NCI-H128 (cell line): ENCODE measurements around the gene CADM4.
A peak's percentile ranks its signal among the peaks of the same experiment; 100 is the strongest.
"Not testable (repeated sequence)": the region's sequence is repeated elsewhere in the genome, so short reads cannot be mapped to it uniquely, and the experiment has no call there.

Experiments
- DNase-seq: peaks from one replicate; lab custom pipeline; 2025; ENCODE audit not compliant: unreplicated experiment; lab: John Stamatoyannopoulos, UW

Gene CADM4, protein sequence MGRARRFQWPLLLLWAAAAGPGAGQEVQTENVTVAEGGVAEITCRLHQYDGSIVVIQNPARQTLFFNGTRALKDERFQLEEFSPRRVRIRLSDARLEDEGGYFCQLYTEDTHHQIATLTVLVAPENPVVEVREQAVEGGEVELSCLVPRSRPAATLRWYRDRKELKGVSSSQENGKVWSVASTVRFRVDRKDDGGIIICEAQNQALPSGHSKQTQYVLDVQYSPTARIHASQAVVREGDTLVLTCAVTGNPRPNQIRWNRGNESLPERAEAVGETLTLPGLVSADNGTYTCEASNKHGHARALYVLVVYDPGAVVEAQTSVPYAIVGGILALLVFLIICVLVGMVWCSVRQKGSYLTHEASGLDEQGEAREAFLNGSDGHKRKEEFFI

DNA sequence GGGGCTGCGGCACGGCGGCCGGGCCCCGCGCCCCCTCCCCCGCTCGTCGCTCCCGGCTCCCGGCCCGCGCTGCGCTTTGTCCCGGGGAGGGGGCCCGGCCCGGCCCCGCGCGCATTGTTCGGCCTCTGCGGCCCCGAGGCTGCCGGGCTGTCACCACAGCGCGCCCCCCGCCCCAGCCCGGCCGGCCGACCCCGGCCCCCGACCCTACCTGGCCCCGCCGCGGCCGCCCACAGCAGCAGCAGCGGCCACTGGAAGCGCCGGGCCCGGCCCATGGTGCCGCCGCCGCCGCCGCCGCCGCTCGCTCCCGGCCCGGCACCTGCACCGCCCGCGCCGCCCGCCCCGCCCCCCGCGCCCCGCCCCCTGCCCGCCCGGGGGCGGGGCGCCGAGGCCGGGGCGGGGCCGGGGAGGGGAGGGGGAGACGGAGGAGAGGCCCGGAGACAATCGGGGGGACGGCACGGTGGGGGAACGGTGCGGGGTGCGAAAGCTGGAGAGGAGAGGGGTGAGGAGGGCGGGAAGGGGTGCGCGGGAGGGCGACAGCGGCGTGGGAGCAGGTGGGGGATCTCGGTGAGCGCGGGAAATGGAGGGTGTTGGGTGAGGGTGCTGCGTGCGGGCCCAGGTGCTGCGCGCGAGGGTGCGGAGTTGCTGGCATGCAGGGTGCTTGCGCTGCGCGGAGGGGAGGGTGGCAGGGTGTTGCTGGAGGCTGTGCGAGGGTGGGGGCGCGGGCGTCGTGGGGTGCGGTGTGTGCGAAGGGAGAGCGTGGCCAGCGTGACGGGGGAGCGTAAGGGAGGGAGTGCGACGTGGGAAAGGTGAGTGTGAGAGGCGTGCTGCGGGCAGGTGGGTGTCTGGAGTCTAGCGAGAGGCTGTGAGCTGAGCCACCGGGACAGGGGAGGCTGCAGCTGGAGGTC lies at the start of gene CADM4:
Gene CADM4 (minus strand): TSS at position 332 of the 905 bp plus-strand sequence. CDS start 60 bp downstream, at position 272.
- peak; percentile 4 for DNase-seq

DNA sequence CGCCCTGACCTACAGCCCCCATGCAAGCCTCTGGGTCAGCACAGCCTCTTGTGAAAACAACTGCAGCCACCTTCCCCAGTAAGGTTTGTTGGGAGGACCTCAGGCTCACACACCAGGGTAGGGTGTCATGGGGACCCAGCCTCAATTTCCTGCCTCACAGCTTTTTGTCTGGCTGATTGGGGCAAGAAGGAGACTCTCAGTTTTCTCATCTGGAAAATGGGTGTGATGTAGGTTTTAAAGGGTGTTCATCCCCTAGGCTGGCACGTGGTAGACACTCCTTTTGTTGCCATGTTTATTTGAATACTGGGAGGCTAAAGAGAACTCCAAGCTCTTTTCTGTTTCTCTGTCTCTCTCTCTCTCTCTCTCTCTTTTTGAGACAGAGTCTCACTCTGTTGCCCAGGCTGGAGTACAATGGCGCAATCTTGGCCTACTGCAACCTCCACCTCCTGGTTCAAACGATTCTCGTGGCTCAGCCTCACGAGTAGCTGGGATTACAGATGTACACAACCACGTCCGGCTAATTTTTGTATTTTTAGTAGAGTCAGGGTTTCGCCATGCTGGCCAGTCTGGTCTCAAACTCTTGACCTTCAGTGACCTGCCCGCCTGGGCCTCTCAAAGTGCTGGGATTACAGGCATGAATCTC lies 48.5 kb upstream of the CADM4 start:
- no peak for DNase-seq

DNA sequence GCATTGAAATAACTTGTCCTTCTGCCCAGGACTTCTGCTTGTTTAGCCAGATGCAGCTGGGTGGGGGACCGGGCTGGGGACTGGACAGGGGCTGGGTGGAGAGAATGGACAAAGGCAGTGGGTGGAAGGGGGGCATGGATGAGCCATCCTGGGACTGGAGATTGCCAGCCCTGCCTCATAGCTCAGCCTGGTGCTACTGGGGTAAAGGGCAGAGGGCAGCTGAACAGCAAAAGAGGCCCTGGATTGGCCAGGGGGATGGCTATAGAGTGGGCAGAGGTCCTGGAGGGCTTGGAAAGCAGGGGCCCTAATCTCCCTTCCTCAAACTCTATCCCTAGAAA lies 48.0 kb upstream of the CADM4 start:
- DNase-seq: no peak

DNA sequence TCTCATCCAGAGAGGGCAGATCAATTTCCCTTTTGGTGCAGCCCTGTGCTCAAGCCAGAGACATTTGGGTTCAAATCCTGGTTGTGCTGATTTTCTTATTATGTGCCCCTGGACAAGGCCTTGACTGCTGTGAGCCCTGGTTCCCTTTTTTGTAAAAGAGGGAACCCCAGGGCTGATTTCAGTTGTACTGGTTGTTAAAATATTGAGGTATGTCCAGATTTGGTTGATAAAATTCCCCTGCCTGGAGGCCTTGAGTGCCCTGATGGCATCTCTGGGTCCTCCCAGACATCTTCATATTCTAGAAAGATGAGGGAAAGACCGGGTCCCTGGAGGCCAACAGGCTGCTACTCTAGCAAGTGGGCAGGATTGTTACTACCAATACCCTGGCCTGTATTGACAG lies 44.7 kb upstream of the CADM4 start:
- no peak for DNase-seq

DNA sequence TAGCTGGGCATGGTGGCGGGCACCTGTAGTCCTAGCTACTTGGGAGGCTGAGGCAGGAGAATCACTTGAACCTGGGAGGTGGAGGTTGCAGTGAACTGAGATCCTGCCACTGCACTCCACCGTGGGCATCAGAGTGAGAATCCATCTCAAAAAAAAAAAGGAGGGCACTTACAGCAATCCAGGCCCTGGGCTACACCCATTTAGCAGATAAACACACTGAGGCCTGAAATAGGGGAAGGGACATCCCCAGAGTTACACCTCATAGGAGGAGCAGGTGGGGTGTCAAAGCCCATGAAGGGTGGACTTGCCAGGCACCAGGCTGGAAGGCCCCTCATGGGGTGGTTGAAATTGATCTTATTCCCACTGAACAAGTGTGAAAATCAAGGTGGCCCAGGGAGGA lies 44.3 kb upstream of the CADM4 start:
- DNase-seq: no peak

DNA sequence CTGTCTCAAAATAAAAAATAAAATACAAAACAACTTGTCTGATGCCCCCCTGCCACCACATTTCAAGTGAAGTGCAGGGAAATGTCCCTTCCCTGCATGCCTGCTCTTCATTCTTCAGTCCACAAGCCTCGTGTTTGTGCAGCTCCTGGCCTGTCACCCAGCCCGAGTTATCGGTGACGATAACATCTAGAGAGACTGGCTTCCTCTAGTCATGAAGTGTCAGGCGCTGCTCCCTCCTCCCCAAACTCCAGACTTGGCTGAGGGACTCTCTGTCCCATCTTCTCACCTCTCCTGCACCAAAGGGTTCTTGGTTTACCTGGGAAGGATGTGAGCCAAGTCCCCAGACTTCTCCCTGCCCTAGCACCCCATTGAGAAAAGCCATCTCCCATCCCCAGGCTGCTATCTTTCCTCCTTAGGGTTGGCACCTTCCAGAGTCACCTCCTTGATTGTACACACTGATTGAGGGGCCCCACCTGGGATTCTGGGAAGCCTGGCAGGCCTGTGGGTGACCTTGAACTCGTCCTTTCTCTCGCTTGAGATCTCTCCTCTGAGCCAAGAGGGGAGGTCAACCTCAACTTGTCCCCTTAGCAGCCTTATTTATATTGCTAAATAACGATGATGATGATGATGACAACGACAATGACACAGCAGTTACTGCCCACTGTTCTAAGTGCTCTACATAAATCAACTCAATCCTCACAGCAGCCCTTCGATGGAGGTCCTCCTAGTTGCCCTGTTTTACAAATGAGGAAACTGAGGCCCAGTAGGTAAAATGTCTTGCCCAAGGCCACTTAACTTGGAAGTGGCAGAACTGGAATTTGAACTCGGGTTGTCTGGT lies 43.4 kb upstream of the CADM4 start:
- no peak for DNase-seq

DNA sequence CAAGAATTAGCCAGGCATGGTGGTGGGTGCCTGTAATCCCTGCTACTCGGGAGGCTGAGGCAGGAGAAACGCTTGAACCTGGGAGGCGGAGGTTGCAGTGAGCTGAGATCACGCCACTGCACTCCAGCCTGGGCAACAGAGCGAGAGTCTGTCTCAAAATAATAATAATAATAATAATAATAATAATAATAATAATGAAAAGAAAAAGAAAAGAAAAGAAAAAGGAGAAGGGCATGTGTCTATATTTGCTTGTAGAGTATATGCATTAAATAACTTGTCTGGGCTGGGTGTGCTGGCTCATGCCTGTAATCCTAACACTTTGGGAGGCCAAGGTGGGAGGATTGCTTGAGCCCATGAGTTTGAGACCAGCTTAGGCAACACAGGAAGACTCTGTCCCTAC lies 42.6 kb upstream of the CADM4 start:
- not testable (repeated sequence) for DNase-seq

DNA sequence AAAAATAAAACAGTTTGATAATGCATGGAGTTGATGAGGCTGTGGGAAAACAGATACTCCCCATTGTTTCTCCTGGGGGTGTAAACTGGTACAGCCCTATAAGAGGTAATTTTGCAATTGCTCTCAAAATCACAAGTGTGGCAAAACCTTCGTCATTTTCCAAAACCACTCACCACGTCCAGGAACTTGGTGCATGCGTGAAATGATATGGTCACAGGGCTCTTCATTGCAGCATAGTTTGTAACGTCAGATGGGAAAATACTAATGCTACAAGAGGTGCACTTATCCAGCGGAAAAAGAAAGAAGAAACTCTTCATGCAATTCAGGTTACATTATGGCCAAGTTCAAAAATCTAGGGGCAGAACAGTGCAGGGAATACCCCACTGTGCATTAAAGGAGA lies 42.2 kb upstream of the CADM4 start:
- no peak for DNase-seq

DNA sequence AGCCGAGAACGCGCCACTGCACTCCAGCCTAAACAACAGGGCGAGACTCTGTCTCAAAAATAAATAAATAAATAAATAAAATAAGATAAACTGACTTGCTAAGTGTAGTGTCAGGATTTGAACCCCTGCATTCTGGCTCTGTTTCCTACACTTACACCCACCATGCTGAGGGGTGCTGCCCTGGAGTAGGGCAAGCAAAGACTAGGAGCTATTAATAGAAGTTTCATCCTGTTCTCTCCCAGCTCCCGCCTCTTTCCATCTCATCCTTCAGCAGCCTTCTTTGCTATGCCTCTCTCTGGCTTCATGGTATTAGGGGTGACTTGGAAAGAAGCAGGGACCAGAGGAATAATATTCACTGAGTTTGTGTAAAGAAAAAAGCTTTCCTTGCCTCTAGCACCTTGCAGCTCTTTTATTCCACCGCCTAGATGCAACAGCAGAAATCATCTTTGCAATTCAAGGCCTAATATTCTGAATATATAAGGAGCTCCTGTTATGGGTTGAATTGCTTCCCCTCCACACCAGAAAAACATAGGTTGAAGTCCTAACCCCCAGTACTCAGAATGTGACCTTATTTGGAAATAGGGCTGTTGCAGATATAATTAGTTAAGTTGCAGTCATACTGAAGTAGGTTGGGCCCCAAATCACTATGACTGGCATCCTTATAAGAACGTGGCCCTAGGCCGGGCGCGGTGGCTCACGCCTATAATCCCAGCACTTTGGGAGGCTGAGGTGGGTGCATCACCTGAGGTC lies 39.0 kb upstream of the CADM4 start:
- no peak for DNase-seq

DNA sequence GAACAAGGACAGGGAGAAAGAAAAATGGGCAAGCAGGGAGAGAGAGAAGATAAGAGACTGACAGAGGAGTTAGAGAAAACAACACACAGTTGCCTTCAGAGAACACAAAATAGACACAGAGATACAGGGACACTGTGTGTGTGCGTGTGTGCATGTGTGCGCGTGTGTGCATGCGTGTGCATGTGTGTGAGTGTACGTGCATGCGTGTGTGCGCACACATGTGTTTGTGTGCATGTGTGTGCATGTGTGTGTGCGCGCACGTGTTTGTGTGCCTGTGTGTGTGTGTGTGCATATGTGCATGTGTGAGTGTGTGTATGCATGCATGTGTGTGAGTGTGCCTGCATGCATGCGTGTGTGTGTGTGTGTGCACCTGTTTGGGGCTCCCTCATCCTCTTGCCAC lies 36.3 kb upstream of the CADM4 start:
- no peak for DNase-seq

DNA sequence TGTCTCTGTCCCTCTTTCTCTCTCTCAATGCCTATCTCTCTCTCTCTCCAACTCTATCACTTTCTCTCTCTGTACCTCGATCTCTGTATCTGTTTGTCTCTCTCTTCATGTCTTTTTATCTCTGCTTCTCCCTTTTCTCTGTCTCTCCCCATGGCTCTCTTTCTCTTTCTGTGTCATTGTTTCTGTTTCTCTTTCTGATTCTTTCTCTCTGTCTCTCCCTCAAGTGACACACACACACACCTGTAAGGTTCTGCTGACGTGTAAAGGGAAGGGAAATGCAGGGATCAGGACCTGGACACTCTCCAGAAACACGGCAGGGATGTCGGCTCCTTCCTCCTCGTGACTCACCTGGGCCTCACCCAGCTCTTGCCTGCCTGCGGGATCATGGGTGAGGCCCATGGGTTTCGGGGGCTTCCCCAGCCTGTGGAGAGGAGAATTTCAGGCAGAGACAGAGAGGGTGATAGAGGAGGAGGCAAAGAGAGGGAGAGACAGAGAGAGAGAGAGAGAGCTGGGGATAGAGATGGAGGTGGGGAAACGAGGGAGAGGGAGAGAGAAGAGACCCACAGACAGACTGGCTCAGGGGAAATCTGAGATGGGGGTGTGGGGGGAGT lies 35.7 kb upstream of the CADM4 start:
- no peak for DNase-seq

DNA sequence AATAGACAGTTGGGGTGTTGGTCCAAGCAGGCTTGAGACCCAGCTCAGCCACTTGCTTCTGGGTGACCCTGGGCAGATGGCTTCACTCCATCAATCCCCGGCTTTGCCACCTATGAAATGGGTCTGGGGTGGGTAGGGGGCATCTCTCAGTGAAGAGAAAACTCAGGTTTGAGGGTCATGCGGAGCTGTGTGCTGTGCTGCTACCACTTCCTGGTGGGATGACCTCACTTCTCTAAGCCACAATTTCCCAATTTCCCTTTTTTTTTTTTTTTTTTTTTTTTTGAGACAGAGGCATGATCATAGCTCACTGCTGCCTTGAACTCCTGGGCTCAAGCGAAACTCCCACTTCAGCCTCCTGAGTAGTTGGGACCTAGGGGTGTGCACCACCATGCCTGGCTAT lies 34.9 kb upstream of the CADM4 start:
- DNase-seq: no peak

DNA sequence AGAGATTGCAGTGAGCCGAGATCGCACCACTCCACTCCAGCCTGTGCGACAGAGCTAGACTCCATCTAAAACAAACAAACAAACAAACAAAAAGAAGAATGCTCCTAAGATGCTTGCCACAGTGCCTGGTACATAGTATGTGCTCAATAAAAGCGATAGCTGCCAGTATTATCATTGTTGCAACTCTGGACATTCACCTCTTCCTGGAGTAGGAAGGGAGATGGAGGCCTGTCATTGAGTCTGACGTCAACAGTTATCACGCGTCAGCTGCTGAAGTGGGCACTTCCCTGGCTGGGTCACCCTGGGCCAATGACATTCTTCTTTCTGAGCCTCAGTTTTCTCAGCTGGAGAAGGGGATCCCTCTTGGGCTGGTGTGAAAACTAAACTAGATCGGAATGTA lies 34.5 kb upstream of the CADM4 start:
- no peak for DNase-seq

DNA sequence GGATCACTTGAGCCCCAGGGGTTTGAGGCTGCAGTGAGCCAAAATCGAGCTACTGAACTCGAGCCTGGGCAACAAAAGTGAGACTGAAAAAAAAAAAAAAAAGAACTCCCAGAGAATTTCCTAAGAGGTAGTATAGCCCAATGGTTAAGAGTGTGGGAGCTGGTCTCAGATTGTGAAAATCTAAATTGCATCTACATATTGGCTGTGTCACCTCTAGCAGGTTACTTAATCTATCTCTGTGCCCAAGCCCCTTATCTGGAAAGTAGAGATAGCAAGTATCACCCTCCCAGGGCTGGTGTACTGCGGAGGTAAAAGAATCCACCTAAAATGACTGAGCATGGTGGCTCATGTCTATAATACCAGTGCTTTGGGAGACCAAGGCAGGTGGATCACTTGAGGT lies 34.0 kb upstream of the CADM4 start:
- no peak for DNase-seq

DNA sequence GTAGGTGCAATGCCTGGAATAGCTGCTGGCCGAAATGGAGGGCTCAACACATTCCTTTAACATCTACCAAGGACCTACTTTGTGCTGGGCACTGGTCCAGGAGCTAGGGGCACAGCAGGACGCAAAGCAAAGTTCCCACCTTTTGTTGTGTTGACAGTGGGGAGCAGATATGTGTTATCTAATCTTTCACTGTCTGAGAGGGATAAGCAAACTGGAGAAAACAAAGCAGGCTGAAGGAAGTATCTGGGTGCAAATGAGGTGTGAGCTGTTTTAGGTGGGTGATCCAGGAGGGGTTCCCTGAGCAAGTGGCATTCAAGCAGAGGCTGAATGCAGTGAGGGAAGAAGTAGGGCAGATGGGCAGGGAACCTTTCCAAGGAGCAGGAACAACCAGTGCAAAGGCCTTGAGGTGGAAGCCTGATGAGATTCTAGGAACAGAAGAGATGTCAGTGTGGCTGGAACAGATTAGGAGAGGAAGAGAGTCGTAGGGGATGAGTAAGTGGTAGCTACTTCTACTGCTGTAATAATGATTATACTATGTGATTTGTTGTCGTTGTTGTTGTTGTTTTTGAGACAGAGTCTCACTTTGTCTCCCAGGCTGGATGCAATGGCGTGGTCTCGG lies 32.5 kb upstream of the CADM4 start:
- DNase-seq: no peak

DNA sequence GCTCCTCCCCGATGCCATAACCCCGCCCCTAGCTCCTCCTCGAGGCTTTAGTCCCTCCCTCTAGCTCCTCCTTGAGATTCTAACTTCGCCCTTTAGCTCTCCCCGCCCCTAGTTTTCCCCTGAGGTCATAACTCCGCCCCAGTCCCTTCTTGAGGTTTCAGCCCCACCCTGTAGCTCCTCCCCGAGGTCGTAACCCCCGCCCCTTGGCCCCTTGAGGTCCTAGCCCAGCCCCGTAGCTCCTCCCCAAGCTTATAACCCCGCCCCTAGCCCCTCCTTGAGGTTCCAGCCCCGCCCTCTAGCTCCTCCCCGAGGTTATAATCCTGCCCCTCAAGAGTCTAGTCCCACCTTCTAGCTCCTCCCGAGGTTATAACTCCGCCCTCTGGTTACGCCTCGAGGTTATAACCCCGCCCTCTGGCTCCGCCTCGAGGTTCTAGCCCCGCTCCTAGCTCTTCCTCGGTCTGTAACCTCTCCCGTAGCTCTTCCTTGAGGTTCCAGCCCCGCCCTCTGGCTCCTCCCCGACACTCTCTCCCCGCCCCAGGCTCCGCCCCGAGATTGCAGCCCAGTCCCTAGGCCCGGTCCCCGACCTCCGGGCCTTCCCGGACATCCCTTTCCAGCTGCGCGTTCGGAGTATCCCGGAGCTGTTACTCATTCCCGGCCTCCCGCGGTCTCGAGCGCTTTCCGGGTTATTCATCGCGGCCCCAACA lies 28.9 kb upstream of the CADM4 start:
- DNase-seq: peak; percentile 92

DNA sequence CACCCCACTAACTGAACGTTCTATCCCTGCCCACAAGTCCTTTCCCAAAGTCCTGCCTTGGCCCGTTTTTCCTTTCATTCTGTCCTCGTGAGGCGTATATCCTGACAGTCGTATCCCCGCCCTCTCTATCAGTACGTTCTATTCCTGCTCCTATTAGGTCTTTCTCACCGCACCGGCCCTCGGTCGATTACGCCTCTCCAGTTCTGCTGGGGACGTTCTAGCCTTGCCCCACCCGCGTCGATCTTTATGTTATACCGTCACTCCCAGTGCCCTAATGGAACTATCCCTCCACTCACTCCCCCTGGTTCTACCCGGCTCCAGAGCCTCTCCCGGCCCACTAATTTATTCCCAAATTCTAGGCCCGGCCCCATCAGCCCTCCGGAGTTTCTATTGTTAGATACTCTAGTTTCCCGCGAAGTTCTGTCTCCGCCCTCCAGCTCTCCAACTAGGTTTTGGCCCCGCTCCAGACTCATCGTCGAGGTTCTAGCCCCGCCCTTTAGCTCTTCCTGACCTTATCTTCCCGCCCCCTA lies 28.3 kb upstream of the CADM4 start:
- peak; percentile 95 for DNase-seq

DNA sequence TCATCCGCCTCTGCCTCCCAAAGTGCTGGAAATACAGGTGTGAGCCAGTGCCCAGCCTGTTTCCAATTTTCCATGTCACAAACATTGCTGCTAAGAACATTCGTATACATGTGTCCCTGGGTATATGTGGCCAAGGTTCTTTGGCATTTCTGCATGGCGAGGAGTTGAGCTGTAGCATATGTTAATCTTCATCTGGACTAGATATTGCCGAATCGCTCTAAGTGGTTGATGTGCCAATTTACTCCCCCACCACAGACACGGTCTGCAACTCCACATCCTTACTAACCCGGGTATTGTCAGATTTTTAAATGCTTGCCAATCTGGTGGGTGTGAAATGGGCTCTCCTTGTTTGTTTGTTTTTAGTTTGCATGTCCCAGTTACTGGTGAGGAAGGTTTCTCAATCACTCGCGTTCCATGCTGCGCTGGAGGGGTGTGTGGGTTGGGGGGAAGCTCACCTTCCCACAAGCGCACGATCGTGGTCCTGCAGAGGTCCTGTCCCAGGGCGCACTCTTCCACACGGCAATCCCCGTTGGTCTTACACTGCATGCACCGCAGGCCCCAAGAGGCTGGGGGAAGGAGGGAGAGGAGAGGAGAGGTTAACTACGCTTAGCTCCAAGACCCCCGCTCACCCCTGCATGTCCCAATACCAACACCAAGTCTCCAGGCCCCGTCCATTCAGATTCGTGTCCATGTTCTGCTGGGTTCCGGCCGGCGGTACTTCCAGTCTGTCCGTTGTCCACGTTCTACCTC lies 27.7 kb upstream of the CADM4 start:
- no peak for DNase-seq
